Esophagus squamous epithelium (tissue), 4 donors: ENCODE measurements around the gene SETD5.

Experiments
- POLR2A ChIP-seq, 4 donors: fragments of 450-650 bp; IDR thresholded peaks; one replicate each; pipeline ENCODE4 v1.6.1; 2017; ENCODE audit warnings: antibody characterized with exemption in 4 of 4, mild to moderate bottlenecking in 4 of 4, moderate library complexity in 3 of 4
- TF ChIP-seq, protein P1 (sequence below), 6 experiments: fragments of 450-650 bp in 4 of 6; fragments of 200-600 bp in 2 of 6; sonication (generic) in 2 of 6; IDR thresholded peaks; one replicate each; pipeline ENCODE4 v1.5.1; 2016 to 2019; ENCODE audit warnings: antibody characterized with exemption in 6 of 6, mild to moderate bottlenecking in 4 of 6, moderate library complexity in 4 of 6

DNA sequence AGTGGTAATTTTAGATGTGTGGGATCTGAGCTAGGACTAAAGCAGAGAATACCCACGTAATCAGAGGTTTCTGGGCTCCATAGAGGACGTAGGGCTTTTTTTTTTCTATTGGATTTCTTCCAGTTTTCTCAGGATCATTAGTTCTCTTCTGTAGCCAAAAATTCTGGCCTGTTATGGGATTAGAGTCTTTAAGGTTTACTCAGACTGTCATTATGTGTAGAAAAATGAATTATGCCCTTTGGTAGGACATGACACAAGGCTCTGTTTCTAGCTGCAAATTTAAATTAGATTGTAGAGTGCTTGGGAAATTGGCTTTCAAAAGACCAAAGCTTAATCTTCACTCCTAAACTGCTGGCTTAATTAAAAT lies 1.9 kb downstream of the SETD5 start:
- TF ChIP-seq, protein P1, sequence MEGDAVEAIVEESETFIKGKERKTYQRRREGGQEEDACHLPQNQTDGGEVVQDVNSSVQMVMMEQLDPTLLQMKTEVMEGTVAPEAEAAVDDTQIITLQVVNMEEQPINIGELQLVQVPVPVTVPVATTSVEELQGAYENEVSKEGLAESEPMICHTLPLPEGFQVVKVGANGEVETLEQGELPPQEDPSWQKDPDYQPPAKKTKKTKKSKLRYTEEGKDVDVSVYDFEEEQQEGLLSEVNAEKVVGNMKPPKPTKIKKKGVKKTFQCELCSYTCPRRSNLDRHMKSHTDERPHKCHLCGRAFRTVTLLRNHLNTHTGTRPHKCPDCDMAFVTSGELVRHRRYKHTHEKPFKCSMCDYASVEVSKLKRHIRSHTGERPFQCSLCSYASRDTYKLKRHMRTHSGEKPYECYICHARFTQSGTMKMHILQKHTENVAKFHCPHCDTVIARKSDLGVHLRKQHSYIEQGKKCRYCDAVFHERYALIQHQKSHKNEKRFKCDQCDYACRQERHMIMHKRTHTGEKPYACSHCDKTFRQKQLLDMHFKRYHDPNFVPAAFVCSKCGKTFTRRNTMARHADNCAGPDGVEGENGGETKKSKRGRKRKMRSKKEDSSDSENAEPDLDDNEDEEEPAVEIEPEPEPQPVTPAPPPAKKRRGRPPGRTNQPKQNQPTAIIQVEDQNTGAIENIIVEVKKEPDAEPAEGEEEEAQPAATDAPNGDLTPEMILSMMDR (IDR thresholded peaks at IDR 0.05), result no peak
- TF ChIP-seq POLR2A (IDR thresholded peaks at IDR 0.05), result no peak
